Right atrium auricular region (tissue), 2 donors: ENCODE measurements around the gene GAPT. TPM values are rescaled to one million over a fixed set of nuclear protein-coding genes. Genes with fewer than 3 reads are reported as not detected.
"Not testable (repeated sequence)": the region's sequence is repeated elsewhere in the genome, so short reads cannot be mapped to it uniquely, and the experiment has no call there.

ENCODE experiments used
- DNase-seq: peaks from one replicate; pipeline ENCODE4 v3.0.0-alpha.2; 2019; ENCODE audit warnings: low spot score
- H3K27ac ChIP-seq, 2 donors: fragments of 200-600 bp; sonication (generic); 1 replicate in 1 of 2; 2 replicates in 1 of 2; pipeline ENCODE4 v1.5.1; 2016 to 2019
- H3K27me3 ChIP-seq, 2 donors: fragments of 200-600 bp; sonication (generic); one replicate each; pipeline versions ENCODE4 v1.5.1 to v1.6.0; 2017 to 2019
- H3K36me3 ChIP-seq: fragments of 200-600 bp; sonication (generic); one replicate; pipeline ENCODE4 v1.5.1; 2016
- H3K4me1 ChIP-seq, 2 donors: fragments of 200-600 bp; sonication (generic); one replicate each; pipeline versions ENCODE4 v1.5.1 to v1.6.0; 2017 to 2019
- H3K4me3 ChIP-seq, 2 donors: fragments of 200-600 bp; sonication (generic); 1 replicate in 1 of 2; 2 replicates in 1 of 2; pipeline ENCODE4 v1.5.1; 2017 to 2019; ENCODE audit warnings: mild to moderate bottlenecking in 1 of 2, moderate library complexity in 1 of 2
- H3K9me3 ChIP-seq, 2 donors: fragments of 200-600 bp; sonication (generic); one replicate each; pipeline ENCODE4 v1.5.1; 2019
- total RNA-seq, 2 donors: library from RNA; depleted of rRNA; stranded (reverse); fragments of >200 nt; gene quantifications; one replicate each; pipeline ENCODE4 v1.1.0, GENCODE V29; 2016
- TF ChIP-seq, protein P1 (sequence below), 2 donors: fragments of 200-600 bp; sonication (generic); IDR thresholded peaks; one replicate each; pipeline ENCODE4 v1.5.1; 2019; ENCODE audit warnings: antibody characterized with exemption in 2 of 2

GAPT gene
- total RNA-seq, 2 donors from 2014 or later, result 0.20 TPM; not detected in 1

DNA sequence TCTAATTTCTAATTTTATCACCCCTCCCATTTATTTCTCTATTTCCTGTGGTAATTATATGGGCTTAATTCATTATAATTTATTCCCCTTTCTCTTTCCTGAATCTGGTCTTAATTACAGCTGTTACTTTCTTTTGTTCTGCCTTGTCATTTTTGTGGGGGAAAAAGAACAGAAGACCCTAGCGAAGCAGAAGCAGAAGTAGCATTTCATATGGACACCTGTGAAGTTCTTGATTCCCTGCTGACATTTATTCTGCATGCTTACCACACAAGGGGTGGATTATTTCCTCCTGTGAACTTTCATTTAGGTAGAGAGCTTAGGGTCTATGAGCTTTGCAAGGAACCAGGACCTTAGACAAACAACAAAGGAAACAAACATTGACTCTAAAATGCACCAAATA lies 33.3 kb downstream of the GAPT start:
- H3K4me1 ChIP-seq, result no peaks in the 10 kb centered on the region
- no peaks in the 10 kb centered on the region for H3K36me3 ChIP-seq
- TF ChIP-seq, protein P1, sequence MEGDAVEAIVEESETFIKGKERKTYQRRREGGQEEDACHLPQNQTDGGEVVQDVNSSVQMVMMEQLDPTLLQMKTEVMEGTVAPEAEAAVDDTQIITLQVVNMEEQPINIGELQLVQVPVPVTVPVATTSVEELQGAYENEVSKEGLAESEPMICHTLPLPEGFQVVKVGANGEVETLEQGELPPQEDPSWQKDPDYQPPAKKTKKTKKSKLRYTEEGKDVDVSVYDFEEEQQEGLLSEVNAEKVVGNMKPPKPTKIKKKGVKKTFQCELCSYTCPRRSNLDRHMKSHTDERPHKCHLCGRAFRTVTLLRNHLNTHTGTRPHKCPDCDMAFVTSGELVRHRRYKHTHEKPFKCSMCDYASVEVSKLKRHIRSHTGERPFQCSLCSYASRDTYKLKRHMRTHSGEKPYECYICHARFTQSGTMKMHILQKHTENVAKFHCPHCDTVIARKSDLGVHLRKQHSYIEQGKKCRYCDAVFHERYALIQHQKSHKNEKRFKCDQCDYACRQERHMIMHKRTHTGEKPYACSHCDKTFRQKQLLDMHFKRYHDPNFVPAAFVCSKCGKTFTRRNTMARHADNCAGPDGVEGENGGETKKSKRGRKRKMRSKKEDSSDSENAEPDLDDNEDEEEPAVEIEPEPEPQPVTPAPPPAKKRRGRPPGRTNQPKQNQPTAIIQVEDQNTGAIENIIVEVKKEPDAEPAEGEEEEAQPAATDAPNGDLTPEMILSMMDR (IDR thresholded peaks at IDR 0.05), result no peak
- no peak for DNase-seq
- H3K4me3 ChIP-seq, result no peak overlapping the region
- no peak overlapping the region for H3K27ac ChIP-seq
- no peaks in the 10 kb centered on the region for H3K9me3 ChIP-seq
- H3K27me3 ChIP-seq, result no peaks in the 10 kb centered on the region

DNA sequence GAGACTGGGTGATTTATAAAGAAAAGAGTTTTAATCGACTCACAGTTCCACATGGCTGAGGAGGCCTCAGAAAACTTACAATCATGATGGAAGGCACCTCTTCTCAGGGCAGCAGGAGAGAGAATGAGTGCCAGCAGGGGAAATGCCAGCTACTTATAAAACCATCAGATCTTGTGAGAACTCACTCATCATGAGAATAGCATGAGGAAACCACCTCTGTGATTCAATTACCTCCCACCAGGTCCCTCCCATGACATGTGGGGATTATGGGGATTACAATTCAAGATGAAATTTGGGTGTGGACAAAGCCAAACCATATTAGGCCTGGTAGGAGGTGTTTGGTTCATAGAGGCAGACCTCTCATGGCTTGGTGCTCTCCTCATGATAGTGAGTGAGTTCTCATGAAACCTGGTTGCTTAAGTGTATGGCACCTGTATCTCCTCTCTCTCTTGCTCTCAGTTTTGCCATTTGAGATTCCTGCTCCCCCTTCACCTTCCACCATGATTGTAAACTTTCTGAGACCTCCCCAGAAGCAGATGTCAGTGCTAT lies 39.8 kb downstream of the GAPT start:
- H3K27ac ChIP-seq, result no peak overlapping the region
- no peak for DNase-seq
- no peaks in the 10 kb centered on the region for H3K4me1 ChIP-seq
- no peaks in the 10 kb centered on the region for H3K36me3 ChIP-seq
- H3K9me3 ChIP-seq, result peaks cover 0 to 9% of the 10 kb centered on the region in 2 donors
- H3K27me3 ChIP-seq, result no peaks in the 10 kb centered on the region
- TF ChIP-seq, protein P1 (IDR thresholded peaks at IDR 0.05), result no peak
- H3K4me3 ChIP-seq, result no peak overlapping the region

DNA sequence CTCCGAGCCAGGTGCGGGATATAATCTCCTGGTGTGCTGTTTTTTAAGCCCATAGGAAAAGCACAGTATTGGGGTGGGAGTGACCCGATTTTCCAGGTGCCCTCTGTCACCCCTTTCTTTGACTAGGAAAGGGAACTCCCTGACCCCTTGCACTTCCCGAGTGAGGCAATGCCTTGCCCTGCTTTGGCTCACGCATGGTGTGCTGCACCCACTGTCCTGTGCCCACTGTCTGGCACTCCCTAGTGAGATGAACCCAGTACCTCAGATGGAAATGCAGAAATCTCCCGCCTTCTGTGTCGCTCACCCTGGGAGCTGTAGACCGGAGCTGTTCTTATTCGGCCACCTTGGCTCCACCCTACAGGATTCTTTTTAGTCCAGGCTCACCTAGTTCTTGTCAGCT lies 50.7 kb downstream of the GAPT start:
- H3K9me3 ChIP-seq, H3K27ac ChIP-seq: not testable (repeated sequence)

DNA sequence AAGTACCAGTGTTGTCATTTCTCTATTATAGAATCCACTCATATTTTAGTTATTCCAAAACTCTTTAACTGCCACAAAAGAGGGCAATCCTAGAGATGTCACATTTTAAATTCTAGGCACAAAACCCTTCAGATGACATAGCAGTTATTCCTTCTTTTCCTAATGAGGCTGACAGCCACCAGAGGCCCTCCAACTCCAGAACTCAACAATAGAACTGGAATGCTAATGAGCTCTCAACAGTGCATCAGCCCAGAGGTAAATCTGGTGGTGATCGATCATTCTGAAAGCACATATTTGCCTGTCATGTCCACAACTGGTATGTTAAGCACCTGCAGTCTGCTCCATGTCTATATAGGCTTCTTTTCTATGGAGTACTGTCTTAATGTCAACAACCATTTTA lies 51.5 kb downstream of the GAPT start:
- Histone ChIP-seq H3K9me3 (no peaks in the 10 kb centered on the region), H3K27ac (no peak overlapping the region), H3K4me1 (no peaks in the 10 kb centered on the region), H3K4me3 (no peak overlapping the region), H3K36me3 (no peaks in the 10 kb centered on the region), H3K27me3 (no peaks in the 10 kb centered on the region)
- no peak for DNase-seq
- TF ChIP-seq, protein P1 (IDR thresholded peaks at IDR 0.05), result no peak

More for the DNA sequence above, 50.7 kb downstream of the GAPT start:
- not testable (repeated sequence) for H3K4me1 ChIP-seq, H3K4me3 ChIP-seq, DNase-seq, H3K36me3 ChIP-seq, H3K27me3 ChIP-seq

DNA sequence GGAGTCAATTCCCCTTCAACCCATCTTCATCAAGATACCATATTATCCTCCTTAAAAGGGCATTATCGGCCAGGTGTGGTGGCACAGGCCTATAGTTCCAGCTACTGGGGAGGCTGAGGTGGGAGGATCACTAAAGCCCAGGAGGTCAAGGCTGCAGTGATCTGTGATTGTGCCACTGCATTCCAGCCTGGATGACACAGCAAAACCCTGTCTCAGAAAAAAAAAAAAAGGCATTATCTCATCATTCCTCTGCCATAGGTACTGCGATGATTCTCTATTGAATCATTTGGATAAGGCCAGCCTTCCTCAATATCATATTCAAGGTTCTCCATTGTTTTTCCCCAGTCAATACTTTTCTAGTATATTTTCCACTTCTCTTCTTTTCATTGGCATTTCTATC lies 52.5 kb downstream of the GAPT start:
- Histone ChIP-seq H3K27me3 (no peaks in the 10 kb centered on the region), H3K27ac (no peak overlapping the region), H3K36me3 (no peaks in the 10 kb centered on the region), H3K4me1 (no peaks in the 10 kb centered on the region), H3K4me3 (no peak overlapping the region), H3K9me3 (no peaks in the 10 kb centered on the region)
- TF ChIP-seq, protein P1 (IDR thresholded peaks at IDR 0.05), result no peak
- no peak for DNase-seq

DNA sequence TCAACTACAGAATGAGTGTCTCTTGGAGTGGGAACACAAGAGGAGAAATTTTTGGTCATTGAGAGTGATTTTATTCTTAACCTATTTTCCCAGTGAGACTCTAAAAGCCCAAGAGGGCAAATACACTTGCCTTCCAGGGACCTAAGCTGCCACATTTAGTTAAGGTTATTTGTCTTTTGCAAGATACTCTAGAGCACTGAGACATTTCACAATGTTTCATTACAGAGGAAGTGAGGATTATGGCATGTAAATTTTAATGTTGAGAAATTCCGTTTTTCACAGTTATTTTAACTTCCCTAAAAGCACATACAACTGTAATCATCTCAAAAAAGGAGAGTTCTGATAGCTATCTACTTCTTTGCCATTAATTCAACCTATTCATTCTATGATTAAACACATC lies 53.0 kb downstream of the GAPT start:
- Histone ChIP-seq H3K27ac (no peak overlapping the region), H3K36me3 (no peaks in the 10 kb centered on the region), H3K4me3 (no peak overlapping the region), H3K27me3 (no peaks in the 10 kb centered on the region), H3K4me1 (no peaks in the 10 kb centered on the region), H3K9me3 (no peaks in the 10 kb centered on the region)
- no peak for DNase-seq
- TF ChIP-seq, protein P1 (IDR thresholded peaks at IDR 0.05), result no peak
